ENCODE data around the gene ALAD. TPM values are rescaled to one million over a fixed set of nuclear protein-coding genes. Genes with fewer than 3 reads are reported as not detected.
A peak's percentile ranks its signal among the peaks of the same experiment; 100 is the strongest.

ALAD gene
- total and polyA plus RNA-seq, 9 of the 15 experiments (the other 6 are each of a cell fraction or from before 2014, with no cell fraction given) = 1.3 to 12.7 (median 6.8) TPM

DNA sequence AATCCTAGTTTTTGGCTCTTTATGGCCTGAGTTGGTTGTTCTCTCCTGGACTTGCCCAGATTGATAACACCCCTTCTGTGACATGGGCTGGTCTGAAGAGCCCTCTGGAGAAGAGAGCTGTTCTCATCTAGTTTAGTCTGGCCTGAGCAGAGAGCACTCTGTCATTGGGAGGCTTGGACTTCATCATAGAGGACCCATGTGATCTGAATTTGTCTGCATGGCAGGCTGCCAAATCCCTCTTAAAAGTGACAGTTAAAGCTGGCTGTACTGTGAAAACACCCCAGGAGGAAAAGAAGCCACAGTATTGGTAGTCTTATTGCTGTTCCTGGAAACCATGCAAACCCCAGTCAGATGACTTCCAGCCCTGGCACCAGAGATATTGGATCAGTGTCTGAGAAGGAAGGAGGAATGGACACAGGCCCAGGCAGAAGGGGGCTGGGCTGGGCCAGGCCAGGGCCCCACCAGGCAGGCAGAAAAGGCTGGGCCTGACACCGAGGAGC is 57.3 kb downstream of the ALAD start (continued):
- peak; percentile 99 for TF ChIP-seq NFIC (IDR thresholded peaks at IDR 0.05)
- 0 out of 2 replicates have a peak, but pooled peaks have one; percentile 5 for TF ChIP-seq TCF3 (CRISPR knock-in tag; IDR thresholded peaks at IDR 0.05)
- TF ChIP-seq MYBL2 (IDR thresholded peaks at IDR 0.05; ENCODE audit: low read depth) = no peak
- no peak for TF ChIP-seq MYBL2 (CRISPR knock-in tag; IDR thresholded peaks at IDR 0.05; ENCODE audit: borderline replicate concordance)
- TF ChIP-seq, protein P1, sequence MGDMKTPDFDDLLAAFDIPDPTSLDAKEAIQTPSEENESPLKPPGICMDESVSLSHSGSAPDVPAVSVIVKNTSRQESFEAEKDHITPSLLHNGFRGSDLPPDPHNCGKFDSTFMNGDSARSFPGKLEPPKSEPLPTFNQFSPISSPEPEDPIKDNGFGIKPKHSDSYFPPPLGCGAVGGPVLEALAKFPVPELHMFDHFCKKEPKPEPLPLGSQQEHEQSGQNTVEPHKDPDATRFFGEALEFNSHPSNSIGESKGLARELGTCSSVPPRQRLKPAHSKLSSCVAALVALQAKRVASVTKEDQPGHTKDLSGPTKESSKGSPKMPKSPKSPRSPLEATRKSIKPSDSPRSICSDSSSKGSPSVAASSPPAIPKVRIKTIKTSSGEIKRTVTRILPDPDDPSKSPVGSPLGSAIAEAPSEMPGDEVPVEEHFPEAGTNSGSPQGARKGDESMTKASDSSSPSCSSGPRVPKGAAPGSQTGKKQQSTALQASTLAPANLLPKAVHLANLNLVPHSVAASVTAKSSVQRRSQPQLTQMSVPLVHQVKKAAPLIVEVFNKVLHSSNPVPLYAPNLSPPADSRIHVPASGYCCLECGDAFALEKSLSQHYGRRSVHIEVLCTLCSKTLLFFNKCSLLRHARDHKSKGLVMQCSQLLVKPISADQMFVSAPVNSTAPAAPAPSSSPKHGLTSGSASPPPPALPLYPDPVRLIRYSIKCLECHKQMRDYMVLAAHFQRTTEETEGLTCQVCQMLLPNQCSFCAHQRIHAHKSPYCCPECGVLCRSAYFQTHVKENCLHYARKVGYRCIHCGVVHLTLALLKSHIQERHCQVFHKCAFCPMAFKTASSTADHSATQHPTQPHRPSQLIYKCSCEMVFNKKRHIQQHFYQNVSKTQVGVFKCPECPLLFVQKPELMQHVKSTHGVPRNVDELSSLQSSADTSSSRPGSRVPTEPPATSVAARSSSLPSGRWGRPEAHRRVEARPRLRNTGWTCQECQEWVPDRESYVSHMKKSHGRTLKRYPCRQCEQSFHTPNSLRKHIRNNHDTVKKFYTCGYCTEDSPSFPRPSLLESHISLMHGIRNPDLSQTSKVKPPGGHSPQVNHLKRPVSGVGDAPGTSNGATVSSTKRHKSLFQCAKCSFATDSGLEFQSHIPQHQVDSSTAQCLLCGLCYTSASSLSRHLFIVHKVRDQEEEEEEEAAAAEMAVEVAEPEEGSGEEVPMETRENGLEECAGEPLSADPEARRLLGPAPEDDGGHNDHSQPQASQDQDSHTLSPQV (IDR thresholded peaks at IDR 0.05) = peak; percentile 62; the same call in 1 of the 2 replicates
- no peak for TF ChIP-seq NR4A1 (CRISPR knock-in tag; IDR thresholded peaks at IDR 0.05)
- peak; percentile 60; the same call in 1 of the 2 replicates for TF ChIP-seq NR4A1 (tag; IDR thresholded peaks at IDR 0.05)
- TF ChIP-seq, protein P2, sequence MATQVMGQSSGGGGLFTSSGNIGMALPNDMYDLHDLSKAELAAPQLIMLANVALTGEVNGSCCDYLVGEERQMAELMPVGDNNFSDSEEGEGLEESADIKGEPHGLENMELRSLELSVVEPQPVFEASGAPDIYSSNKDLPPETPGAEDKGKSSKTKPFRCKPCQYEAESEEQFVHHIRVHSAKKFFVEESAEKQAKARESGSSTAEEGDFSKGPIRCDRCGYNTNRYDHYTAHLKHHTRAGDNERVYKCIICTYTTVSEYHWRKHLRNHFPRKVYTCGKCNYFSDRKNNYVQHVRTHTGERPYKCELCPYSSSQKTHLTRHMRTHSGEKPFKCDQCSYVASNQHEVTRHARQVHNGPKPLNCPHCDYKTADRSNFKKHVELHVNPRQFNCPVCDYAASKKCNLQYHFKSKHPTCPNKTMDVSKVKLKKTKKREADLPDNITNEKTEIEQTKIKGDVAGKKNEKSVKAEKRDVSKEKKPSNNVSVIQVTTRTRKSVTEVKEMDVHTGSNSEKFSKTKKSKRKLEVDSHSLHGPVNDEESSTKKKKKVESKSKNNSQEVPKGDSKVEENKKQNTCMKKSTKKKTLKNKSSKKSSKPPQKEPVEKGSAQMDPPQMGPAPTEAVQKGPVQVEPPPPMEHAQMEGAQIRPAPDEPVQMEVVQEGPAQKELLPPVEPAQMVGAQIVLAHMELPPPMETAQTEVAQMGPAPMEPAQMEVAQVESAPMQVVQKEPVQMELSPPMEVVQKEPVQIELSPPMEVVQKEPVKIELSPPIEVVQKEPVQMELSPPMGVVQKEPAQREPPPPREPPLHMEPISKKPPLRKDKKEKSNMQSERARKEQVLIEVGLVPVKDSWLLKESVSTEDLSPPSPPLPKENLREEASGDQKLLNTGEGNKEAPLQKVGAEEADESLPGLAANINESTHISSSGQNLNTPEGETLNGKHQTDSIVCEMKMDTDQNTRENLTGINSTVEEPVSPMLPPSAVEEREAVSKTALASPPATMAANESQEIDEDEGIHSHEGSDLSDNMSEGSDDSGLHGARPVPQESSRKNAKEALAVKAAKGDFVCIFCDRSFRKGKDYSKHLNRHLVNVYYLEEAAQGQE (IDR thresholded peaks at IDR 0.05; ENCODE audit: borderline replicate concordance) = peak; percentile 95
- TF ChIP-seq, protein P2 (CRISPR knock-in tag; IDR thresholded peaks at IDR 0.05; ENCODE audit: low read depth) = no peak
- TF ChIP-seq ZZZ3 (IDR thresholded peaks at IDR 0.05) = no peak
